ENCODE data around the gene LMNTD2. TPM values are rescaled to one million over a fixed set of nuclear protein-coding genes. Genes with fewer than 3 reads are reported as not detected.

The LMNTD2 gene
- total RNA-seq, 2 experiments from 2014 or later: 3.1 to 3.9 TPM

GRCh38 chr11:534396-535209, 25.9 kb downstream of the LMNTD2 start:
- POLR2A ChIA-PET: interaction anchor here (2.1 kb wide), 1 partner anchor 81 kb away, joined by 5 read pairs; the partner anchor contains the start of gene IRF7
- intact Hi-C loops (cut with micrococcal nuclease): loop anchor here (5.0 kb wide), 2 partner anchors 163 to 188 kb away; partner anchors contain the start of genes DEAF1 and TMEM80
- H3K27me3 Mint-ChIP-seq: no peaks in the 10 kb centered on the region
- DNase-seq: peak; percentile 49
- peak overlapping the region; percentile 71 for H3K4me3 Mint-ChIP-seq
- H3K4me1 Mint-ChIP-seq (ENCODE audit: low read depth): peaks cover 9% of the 10 kb centered on the region
- peak overlapping the region; percentile 28 for H3K27ac Mint-ChIP-seq
- no peaks in the 10 kb centered on the region for H3K9me3 Mint-ChIP-seq
- peaks cover 5% of the 10 kb centered on the region for H3K36me3 Mint-ChIP-seq
- CTCF ChIA-PET: interaction anchor here (1.3 to 3.3 kb wide), 3 partner anchors 16 to 189 kb away, joined by 5 to 30 read pairs (median 8); no protein-coding TSS in a partner anchor

GRCh38 chr11:533586-534395, 26.7 kb downstream of the LMNTD2 start:
- peaks cover 9% of the 10 kb centered on the region for H3K4me1 Mint-ChIP-seq (ENCODE audit: low read depth)
- H3K36me3 Mint-ChIP-seq: peaks cover 5% of the 10 kb centered on the region
- no peaks in the 10 kb centered on the region for H3K9me3 Mint-ChIP-seq
- no peak for DNase-seq
- intact Hi-C loops (cut with micrococcal nuclease): no loop called here
- H3K4me3 Mint-ChIP-seq: no peak overlapping the region
- no peaks in the 10 kb centered on the region for H3K27me3 Mint-ChIP-seq
- ChIA-PET POLR2A (interaction anchor here (0.5 kb wide), 1 partner anchor 14 kb away, joined by 3 read pairs; no protein-coding TSS in a partner anchor), CTCF (interaction anchor here (1.1 to 1.3 kb wide), 2 partner anchors 11 to 190 kb away, joined by 4 to 5 read pairs; no protein-coding TSS in a partner anchor)
- H3K27ac Mint-ChIP-seq: no peak overlapping the region

DNA sequence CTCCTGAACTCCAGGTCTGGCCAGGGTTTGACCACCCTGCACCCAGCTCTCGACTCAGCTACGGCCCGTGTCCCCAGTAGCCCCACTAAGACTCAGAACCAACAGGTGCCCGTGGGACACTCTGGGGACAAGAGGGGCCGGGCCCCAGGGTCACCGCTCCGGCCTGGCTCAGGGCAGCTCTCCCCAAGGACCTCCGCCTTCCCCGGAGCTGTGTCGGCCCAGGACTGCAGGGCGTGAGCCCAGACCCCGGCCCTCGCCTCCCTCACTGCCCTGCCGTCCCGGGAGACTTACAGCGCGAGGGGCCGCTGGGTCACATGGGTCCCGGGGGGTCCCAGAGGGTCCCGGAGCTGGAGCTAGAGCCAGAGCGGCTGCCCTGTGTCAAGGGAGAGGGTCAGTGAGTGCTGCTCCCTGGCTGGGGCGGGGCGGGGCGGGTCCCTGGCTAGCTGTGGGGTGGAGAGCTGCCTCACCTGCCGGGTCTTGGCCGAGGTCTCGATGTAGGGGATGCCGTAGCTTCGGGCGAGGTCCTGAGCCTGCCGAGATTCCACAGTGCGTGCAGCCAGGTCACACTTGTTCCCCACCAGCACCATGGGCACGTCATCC, 27.5 kb downstream of the LMNTD2 start:
- intact Hi-C loops (cut with micrococcal nuclease): no loop called here
- DNase-seq: no peak
- Mint-ChIP-seq H3K4me3 (no peak overlapping the region), H3K4me1 (ENCODE audit: low read depth) (peaks cover 6% of the 10 kb centered on the region), H3K9me3 (no peaks in the 10 kb centered on the region), H3K27ac (no peak overlapping the region), H3K27me3 (no peaks in the 10 kb centered on the region), H3K36me3 (peaks cover 5% of the 10 kb centered on the region)
- POLR2A ChIA-PET: interaction anchor here (0.5 to 1.0 kb wide), 2 partner anchors 13 to 43 kb away, joined by 3 read pairs; no protein-coding TSS in a partner anchor
- CTCF ChIA-PET: interaction anchor here (1.1 to 1.4 kb wide), 2 partner anchors 11 to 14 kb away, joined by 3 to 4 read pairs; no protein-coding TSS in a partner anchor

- no peak overlapping the region for H3K4me3 Mint-ChIP-seq
- peaks cover 5% of the 10 kb centered on the region for H3K36me3 Mint-ChIP-seq
- H3K4me1 Mint-ChIP-seq (ENCODE audit: low read depth): peaks cover 2% of the 10 kb centered on the region
- intact Hi-C loops (cut with micrococcal nuclease): no loop called here
- no peak overlapping the region for H3K27ac Mint-ChIP-seq
- ChIA-PET POLR2A (interaction anchor here (1.0 kb wide), 1 partner anchor 43 kb away, joined by 3 read pairs; no protein-coding TSS in a partner anchor), CTCF (interaction anchor here (1.1 to 1.4 kb wide), 2 partner anchors 10 to 13 kb away, joined by 3 to 4 read pairs; no protein-coding TSS in a partner anchor)
- DNase-seq: no peak
- H3K9me3 Mint-ChIP-seq: no peaks in the 10 kb centered on the region
- no peaks in the 10 kb centered on the region for H3K27me3 Mint-ChIP-seq
These were observed 28.0 kb downstream of the LMNTD2 start for GRCh38 chr11:532527-532985.

DNA sequence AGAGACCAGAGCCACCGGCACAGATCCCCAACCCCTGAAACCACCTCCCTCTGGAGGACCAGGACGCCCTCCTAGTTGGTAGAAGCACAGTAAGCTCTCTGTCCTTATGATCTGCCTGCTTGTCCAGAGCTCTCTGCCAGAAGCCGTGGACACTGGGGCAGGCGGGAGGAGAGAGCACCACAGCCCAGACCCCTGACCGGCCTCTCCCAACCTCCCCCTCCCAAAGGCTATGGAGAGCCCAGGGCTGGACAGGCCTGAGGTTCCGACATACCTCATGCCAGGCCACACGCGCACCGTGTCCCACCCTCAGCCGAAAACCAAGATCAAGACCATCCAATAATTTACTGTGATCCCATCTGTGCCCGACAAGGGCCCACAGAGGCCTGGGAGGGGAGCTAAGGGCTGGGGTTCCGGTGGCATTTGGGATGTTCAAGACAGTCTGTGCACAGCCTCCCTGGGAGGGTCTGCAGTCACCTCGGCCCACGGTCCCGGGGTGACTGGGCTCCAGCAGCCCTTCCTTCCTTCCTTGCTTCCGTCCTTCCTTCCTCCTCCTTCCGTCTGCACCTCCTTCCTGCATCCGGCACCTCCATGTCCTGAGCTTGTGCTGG, 28.5 kb downstream of the LMNTD2 start:
- Mint-ChIP-seq H3K36me3 (peaks cover 5% of the 10 kb centered on the region), H3K9me3 (no peaks in the 10 kb centered on the region), H3K4me3 (no peak overlapping the region), H3K4me1 (ENCODE audit: low read depth) (peaks cover 2% of the 10 kb centered on the region), H3K27ac (no peak overlapping the region), H3K27me3 (no peaks in the 10 kb centered on the region)
- ChIA-PET CTCF (interaction anchor here (1.4 kb wide), 1 partner anchor 13 kb away, joined by 3 read pairs; no protein-coding TSS in a partner anchor), POLR2A (no interaction called here)
- intact Hi-C loops (cut with micrococcal nuclease): no loop called here
- no peak for DNase-seq

GRCh38 chr11:530960-531831, 29.3 kb downstream of the LMNTD2 start:
- intact Hi-C loops (cut with micrococcal nuclease): no loop called here
- H3K27me3 Mint-ChIP-seq: no peaks in the 10 kb centered on the region
- CTCF ChIA-PET: interaction anchor here (0.6 kb wide), 1 partner anchor 12 kb away, joined by 3 read pairs; no protein-coding TSS in a partner anchor
- DNase-seq: no peak
- POLR2A ChIA-PET: no interaction called here
- H3K27ac Mint-ChIP-seq: no peak overlapping the region
- no peak overlapping the region for H3K4me3 Mint-ChIP-seq
- peaks cover 5% of the 10 kb centered on the region for H3K36me3 Mint-ChIP-seq
- peaks cover 2% of the 10 kb centered on the region for H3K4me1 Mint-ChIP-seq (ENCODE audit: low read depth)
- no peaks in the 10 kb centered on the region for H3K9me3 Mint-ChIP-seq

DNA sequence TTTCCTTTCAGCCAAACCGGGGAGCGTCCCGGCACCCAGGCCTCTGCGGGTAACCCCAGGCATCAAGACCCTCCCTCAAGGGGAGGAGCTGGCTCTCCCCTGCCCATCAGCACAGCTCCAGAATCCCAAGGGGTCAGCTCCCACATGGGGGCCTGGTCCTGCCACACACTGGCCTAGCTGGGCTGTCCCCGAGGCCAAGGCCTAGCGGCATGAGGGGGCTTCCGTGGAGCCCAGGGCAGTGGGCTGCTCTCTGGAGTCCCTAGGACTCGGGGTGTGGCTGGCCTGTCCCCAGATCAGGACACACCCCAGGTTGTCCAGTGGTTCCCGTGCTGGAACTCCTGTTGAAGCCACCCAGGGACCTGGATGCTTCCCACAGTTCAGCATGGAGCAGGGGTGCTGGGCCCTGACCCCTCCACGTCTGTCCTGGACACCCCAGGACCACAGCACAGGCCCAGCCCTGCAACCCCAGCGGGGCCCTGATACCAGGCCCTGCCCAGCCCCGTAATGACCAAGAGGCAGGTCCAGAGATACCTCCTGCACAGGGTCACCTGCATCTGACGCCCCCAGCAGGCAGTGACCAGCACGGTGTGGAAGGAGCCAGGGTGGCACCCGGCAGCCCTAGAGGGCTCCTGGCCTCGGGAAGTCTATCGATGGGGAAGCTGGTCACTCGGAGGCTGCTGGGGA, 30.7 kb downstream of the LMNTD2 start:
- peaks cover 5% of the 10 kb centered on the region for H3K36me3 Mint-ChIP-seq
- intact Hi-C loops (cut with micrococcal nuclease): no loop called here
- H3K4me1 Mint-ChIP-seq (ENCODE audit: low read depth): no peaks in the 10 kb centered on the region
- ChIA-PET POLR2A (no interaction called here), CTCF (no interaction called here)
- no peak overlapping the region for H3K27ac Mint-ChIP-seq
- no peaks in the 10 kb centered on the region for H3K9me3 Mint-ChIP-seq
- no peak overlapping the region for H3K4me3 Mint-ChIP-seq
- no peaks in the 10 kb centered on the region for H3K27me3 Mint-ChIP-seq
- no peak for DNase-seq

GRCh38 chr11:528815-529727, 31.5 kb downstream of the LMNTD2 start:
- ChIA-PET CTCF (interaction anchor here (1.7 kb wide), 1 partner anchor 11 kb away, joined by 5 read pairs; no protein-coding TSS in a partner anchor), POLR2A (no interaction called here)
- intact Hi-C loops (cut with micrococcal nuclease): no loop called here
- no peak for DNase-seq
- Mint-ChIP-seq H3K4me1 (ENCODE audit: low read depth) (no peaks in the 10 kb centered on the region), H3K4me3 (no peak overlapping the region), H3K36me3 (peaks cover 5% of the 10 kb centered on the region), H3K9me3 (no peaks in the 10 kb centered on the region), H3K27me3 (no peaks in the 10 kb centered on the region), H3K27ac (no peak overlapping the region)

DNA sequence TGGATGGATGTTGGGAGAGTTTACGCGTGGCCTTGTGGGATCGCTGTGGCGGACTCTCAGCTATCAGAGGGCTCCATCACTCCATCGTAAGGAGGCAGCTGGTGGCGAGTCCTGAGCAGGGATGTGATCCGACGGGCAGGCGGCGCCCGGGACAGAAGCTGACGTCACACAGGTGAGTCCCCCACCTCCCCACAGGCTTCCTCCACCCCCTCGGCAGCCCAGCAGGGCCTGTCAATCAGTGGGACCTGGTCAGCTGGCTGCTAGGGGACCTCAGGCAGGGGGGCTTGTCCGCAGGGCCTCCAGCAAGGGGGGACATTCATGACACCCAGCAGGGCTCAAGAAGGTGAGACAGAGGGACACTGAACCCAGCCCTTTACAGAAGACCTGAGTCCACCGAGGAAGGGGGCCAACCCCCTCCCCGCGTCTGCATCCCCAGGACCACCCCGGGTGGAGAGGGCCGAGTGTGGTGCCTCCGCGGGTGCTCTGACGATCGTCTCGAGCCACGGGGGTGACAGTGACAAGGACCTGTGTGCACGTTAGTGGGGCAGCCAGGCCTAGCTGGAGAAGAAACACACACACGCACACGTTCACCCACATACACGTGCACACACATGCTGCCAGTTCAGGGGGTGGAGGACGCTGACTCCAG, 32.2 kb downstream of the LMNTD2 start:
- no peak for DNase-seq
- Mint-ChIP-seq H3K36me3 (peaks cover 5% of the 10 kb centered on the region), H3K4me3 (no peak overlapping the region), H3K4me1 (ENCODE audit: low read depth) (no peaks in the 10 kb centered on the region), H3K9me3 (no peaks in the 10 kb centered on the region), H3K27me3 (no peaks in the 10 kb centered on the region), H3K27ac (no peak overlapping the region)
- ChIA-PET POLR2A (no interaction called here), CTCF (interaction anchor here (1.7 kb wide), 1 partner anchor 10 kb away, joined by 5 read pairs; no protein-coding TSS in a partner anchor)
- intact Hi-C loops (cut with micrococcal nuclease): no loop called here

All from activated CD4-positive, alpha-beta memory T cell treated with anti-CD3 and anti-CD28 coated beads for 36 hours (primary cell).